CD14-positive monocyte (primary cell): Measurements from ENCODE around the gene LIPA. TPM values are rescaled to one million over a fixed set of nuclear protein-coding genes. Genes with fewer than 3 reads are reported as not detected.
"Not testable (repeated sequence)": the region's sequence is repeated elsewhere in the genome, so short reads cannot be mapped to it uniquely, and the experiment has no call there.

Experiments
- DNase-seq, 3 donors: peaks; one replicate each; pipeline ENCODE4 v3.0.0-alpha.2; 2011 to 2022
- H2AFZ ChIP-seq: 2 replicates; pipeline ENCODE4 v1.6.0; 2012; ENCODE audit warnings: mild to moderate bottlenecking, low read depth, low read length, inconsistent platforms; ENCODE audit not compliant: insufficient read depth, poor library complexity, severe bottlenecking
- H3K27ac ChIP-seq, 2 donors: 1 replicate in 1 of 2; 2 replicates in 1 of 2; pipeline ENCODE4 v1.5.1; 2012 to 2013; ENCODE audit warnings: low read length in 2 of 2, control low read depth in 1 of 2, inconsistent platforms in 1 of 2, low read depth in 1 of 2, mild to moderate bottlenecking in 1 of 2
- H3K27me3 ChIP-seq, 2 donors: one replicate each; pipeline versions ENCODE4 v1.6.0 to v1.6.1; 2011 to 2013; ENCODE audit warnings: low read length in 2 of 2; ENCODE audit not compliant: control insufficient read depth in 2 of 2, insufficient read depth in 2 of 2
- H3K36me3 ChIP-seq, 2 donors: replicated peaks in 1 of 2; 1 replicate in 1 of 2; 2 replicates in 1 of 2; pipeline versions ENCODE4 v1.5.1 to v1.6.1; 2012 to 2013; ENCODE audit warnings: low read length in 2 of 2, control low read depth in 1 of 2, inconsistent platforms in 1 of 2, mild to moderate bottlenecking in 1 of 2; ENCODE audit not compliant: insufficient read depth in 2 of 2, control insufficient read depth in 1 of 2
- H3K4me1 ChIP-seq, 2 donors: 1 replicate in 1 of 2; 2 replicates in 1 of 2; pipeline versions ENCODE4 v1.5.1 to v1.6.1; 2012 to 2013; ENCODE audit warnings: low read length in 2 of 2, control low read depth in 1 of 2, inconsistent platforms in 1 of 2, mild to moderate bottlenecking in 1 of 2, moderate library complexity in 1 of 2; ENCODE audit not compliant: insufficient read depth in 2 of 2, control insufficient read depth in 1 of 2
- H3K4me2 ChIP-seq: replicated peaks from 2 replicates; pipeline ENCODE3; 2012; ENCODE audit warnings: low read length, moderate library complexity, mild to moderate bottlenecking; ENCODE audit not compliant: poor library complexity, severe bottlenecking; ENCODE audit errors: extremely low read depth
- H3K4me3 ChIP-seq, 3 experiments: fragments of 200-600 bp in 1 of 3; sonication (generic) in 1 of 3; replicated peaks in 1 of 3; 1 replicate in 2 of 3; 2 replicates in 1 of 3; pipeline ENCODE4 v1.5.1; 2011 to 2013; ENCODE audit warnings: low read length in 3 of 3, mild to moderate bottlenecking in 3 of 3, control low read depth in 2 of 3, low read depth in 2 of 3, inconsistent platforms in 1 of 3, moderate library complexity in 1 of 3
- H3K79me2 ChIP-seq: 2 replicates; pipeline ENCODE4 v1.6.0; 2012; ENCODE audit warnings: mild to moderate bottlenecking, control low read depth, inconsistent platforms, low read length, moderate library complexity; ENCODE audit not compliant: insufficient read depth
- H3K9ac ChIP-seq: 2 replicates; pipeline ENCODE4 v1.6.0; 2017; ENCODE audit warnings: low read length, mild to moderate bottlenecking; ENCODE audit not compliant: insufficient read depth, poor library complexity, severe bottlenecking
- H3K9me3 ChIP-seq, 2 donors: replicated peaks in 1 of 2; 1 replicate in 1 of 2; 2 replicates in 1 of 2; pipeline versions ENCODE4 v1.5.1 to v1.6.1; 2012 to 2013; ENCODE audit warnings: low read length in 2 of 2, control low read depth in 1 of 2; ENCODE audit not compliant: control insufficient read depth in 1 of 2, insufficient read depth in 1 of 2
- H4K20me1 ChIP-seq: 2 replicates; pipeline ENCODE4 v1.6.0; 2012; ENCODE audit warnings: mild to moderate bottlenecking, low read length, control low read depth, moderate library complexity; ENCODE audit not compliant: insufficient read depth
- H3K27ac Mint-ChIP-seq, 7 donors: one replicate each; pipeline ENCODE4 v1.8.0; 2020; ENCODE audit warnings: mild to moderate bottlenecking in 7 of 7, mixed read lengths in 7 of 7, moderate library complexity in 6 of 7, inconsistent platforms in 2 of 7
- H3K27me3 Mint-ChIP-seq, 3 donors: one replicate each; pipeline ENCODE4 v1.8.0; 2021 to 2022; ENCODE audit warnings: low read depth in 3 of 3, mild to moderate bottlenecking in 3 of 3, mixed read lengths in 3 of 3, moderate library complexity in 3 of 3, inconsistent platforms in 1 of 3
- H3K36me3 Mint-ChIP-seq, 2 donors: one replicate each; pipeline ENCODE4 v1.8.0; 2020; ENCODE audit warnings: mixed read lengths in 2 of 2, inconsistent platforms in 1 of 2, mild to moderate bottlenecking in 1 of 2
- H3K4me1 Mint-ChIP-seq: one replicate; pipeline ENCODE4 v1.8.0; 2020; ENCODE audit warnings: mild to moderate bottlenecking, mixed read lengths
- H3K4me3 Mint-ChIP-seq, 2 donors: one replicate each; pipeline ENCODE4 v1.8.0; 2020; ENCODE audit warnings: mild to moderate bottlenecking in 2 of 2, mixed read lengths in 2 of 2, moderate library complexity in 1 of 2
- H3K9me3 Mint-ChIP-seq, 7 donors: one replicate each; pipeline ENCODE4 v1.8.0; 2020 to 2022; ENCODE audit warnings: mixed read lengths in 7 of 7, mild to moderate bottlenecking in 6 of 7, moderate library complexity in 6 of 7, inconsistent platforms in 2 of 7
- WGBS: methylation state at CpG from one replicate; pipeline ENCODE4 v1.1.5; 2013; ENCODE audit warnings: missing lambda C conversion rate; ENCODE audit not compliant: insufficient coverage; 5-methylcytosine and 5-hydroxymethylcytosine counted together
- intact Hi-C, 2 donors: fragments of 100-400 bp; cut with micrococcal nuclease; formaldehyde crosslinking; loops; one replicate each; pipeline versions ENCODE4 v1.15.0 to v1.15.1; 2023
- polyA plus RNA-seq, 3 donors: library from polyadenylated mRNA; depleted of rRNA in 1 of 3; unstranded in 2 of 3; stranded (reverse) in 1 of 3; fragments of 300-500 nt in 2 of 3; fragments of >200 nt in 1 of 3; fragmentation: Illumina TruSeq in 2 of 3; gene quantifications; 1 replicate in 2 of 3; 2 replicates in 1 of 3; pipeline ENCODE4 v1.2.3, GENCODE V29; 2012 to 2021
- TF ChIP-seq, protein P1 (sequence below): fragments of 200-600 bp; IDR thresholded peaks from one replicate; pipeline ENCODE4 v1.8.0; 2022; ENCODE audit warnings: antibody characterized with exemption, mild to moderate bottlenecking

Gene LIPA
- polyA plus RNA-seq, 3 donors: 37.4 to 353 (median 289) TPM

DNA sequence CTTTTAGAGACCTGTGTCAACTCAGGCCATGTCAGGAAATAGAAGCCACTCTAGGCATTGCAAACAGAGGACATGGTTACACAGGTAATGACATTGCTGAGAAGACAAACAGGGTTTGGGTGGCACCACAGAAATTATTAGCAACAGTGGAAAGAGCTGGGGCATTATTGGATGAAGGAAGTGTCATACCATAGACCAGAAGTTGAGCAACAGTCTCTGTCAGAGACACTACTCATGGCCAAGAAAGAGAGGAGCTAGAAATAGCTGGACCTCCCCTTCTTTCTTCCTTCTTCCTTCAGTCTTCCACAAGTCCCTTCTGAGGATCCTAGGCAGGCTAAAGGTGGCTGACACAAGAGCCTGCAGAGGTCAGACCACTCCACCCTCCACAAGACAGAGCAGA is 4.2 kb upstream of the LIPA start:
- Mint-ChIP-seq H3K36me3 (no peaks in the 10 kb centered on the region), H3K27ac (peak overlapping the region; percentile 95 to 99 (median 97)), H3K4me1 (peaks cover 44% of the 10 kb centered on the region), H3K9me3 (peaks cover 5 to 13% (median 7%) of the 10 kb centered on the region in 7 donors), H3K27me3 (no peaks in the 10 kb centered on the region), H3K4me3 (peak overlapping the region; percentile 38 to 76)
- H2AFZ ChIP-seq: peak overlapping the region; percentile 25
- peak overlapping the region; percentile 80 to 87 for H3K27ac ChIP-seq
- peak; percentile 48 to 73 (median 70) for DNase-seq
- H3K27me3 ChIP-seq: no peaks in the 10 kb centered on the region
- intact Hi-C loops: loop anchor here in 1 of 2 donors (5.0 kb wide), 1 partner anchor 47 kb away; the partner anchor contains the start of gene IFIT2
- peaks cover 48 to 65% of the 10 kb centered on the region in 2 donors for H3K4me1 ChIP-seq
- H3K79me2 ChIP-seq: peaks cover 9% of the 10 kb centered on the region
- H3K36me3 ChIP-seq: no peaks in the 10 kb centered on the region
- no peaks in the 10 kb centered on the region for H4K20me1 ChIP-seq
- H3K4me3 ChIP-seq: peak overlapping the region in 1 of 3 experiments; percentile 42
- TF ChIP-seq, protein P1, sequence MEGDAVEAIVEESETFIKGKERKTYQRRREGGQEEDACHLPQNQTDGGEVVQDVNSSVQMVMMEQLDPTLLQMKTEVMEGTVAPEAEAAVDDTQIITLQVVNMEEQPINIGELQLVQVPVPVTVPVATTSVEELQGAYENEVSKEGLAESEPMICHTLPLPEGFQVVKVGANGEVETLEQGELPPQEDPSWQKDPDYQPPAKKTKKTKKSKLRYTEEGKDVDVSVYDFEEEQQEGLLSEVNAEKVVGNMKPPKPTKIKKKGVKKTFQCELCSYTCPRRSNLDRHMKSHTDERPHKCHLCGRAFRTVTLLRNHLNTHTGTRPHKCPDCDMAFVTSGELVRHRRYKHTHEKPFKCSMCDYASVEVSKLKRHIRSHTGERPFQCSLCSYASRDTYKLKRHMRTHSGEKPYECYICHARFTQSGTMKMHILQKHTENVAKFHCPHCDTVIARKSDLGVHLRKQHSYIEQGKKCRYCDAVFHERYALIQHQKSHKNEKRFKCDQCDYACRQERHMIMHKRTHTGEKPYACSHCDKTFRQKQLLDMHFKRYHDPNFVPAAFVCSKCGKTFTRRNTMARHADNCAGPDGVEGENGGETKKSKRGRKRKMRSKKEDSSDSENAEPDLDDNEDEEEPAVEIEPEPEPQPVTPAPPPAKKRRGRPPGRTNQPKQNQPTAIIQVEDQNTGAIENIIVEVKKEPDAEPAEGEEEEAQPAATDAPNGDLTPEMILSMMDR: no peak
- H3K9me3 ChIP-seq: peaks cover 0 to 13% of the 10 kb centered on the region in 2 donors
- peak overlapping the region; percentile 56 for H3K4me2 ChIP-seq
- H3K9ac ChIP-seq: no peak overlapping the region

DNA sequence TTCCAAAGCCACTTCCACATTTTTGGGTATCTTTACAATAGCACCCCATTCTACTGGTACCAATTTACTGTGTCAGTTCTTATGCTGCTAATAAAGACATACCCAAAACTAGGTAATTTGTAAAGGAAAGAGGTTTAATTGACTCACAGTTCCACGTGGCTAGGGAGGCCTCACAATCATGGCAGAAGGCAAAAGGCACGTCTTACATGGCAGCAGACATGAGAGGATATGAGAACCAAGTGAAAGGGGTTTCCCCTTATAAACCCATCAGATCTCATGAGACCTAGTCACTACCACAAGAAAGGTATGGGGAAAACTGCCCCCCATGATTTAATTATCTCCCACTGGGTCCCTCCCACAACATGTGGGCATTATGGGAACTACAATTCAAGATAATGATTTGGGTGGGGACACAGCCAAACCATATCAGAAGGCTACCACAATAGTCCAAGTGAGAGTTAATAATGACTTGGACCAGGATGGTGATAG is 3.6 kb upstream of the LIPA start:
- peaks cover 49 to 66% of the 10 kb centered on the region in 2 donors for H3K4me1 ChIP-seq
- H3K9me3 ChIP-seq: peaks cover 0 to 13% of the 10 kb centered on the region in 2 donors
- not testable (repeated sequence) for H3K9ac ChIP-seq, H3K36me3 Mint-ChIP-seq, DNase-seq, H3K4me3 Mint-ChIP-seq, H3K36me3 ChIP-seq, H2AFZ ChIP-seq, H3K27me3 Mint-ChIP-seq, H3K27me3 ChIP-seq, H4K20me1 ChIP-seq
- peaks cover 5 to 13% (median 7%) of the 10 kb centered on the region in 7 donors for H3K9me3 Mint-ChIP-seq
- WGBS: no CpG with 5 or more reads among the region's 2 CpGs
- H3K27ac ChIP-seq: peak overlapping the region in 1 of 2 donors; percentile 87
- peak overlapping the region; percentile 56 for H3K4me2 ChIP-seq
- peak overlapping the region in 1 of 3 experiments; percentile 42 for H3K4me3 ChIP-seq
- peak overlapping the region; percentile 95 to 99 (median 97) for H3K27ac Mint-ChIP-seq
- intact Hi-C loops: loop anchor here in 1 of 2 donors (5.0 kb wide), 1 partner anchor 47 kb away; the partner anchor contains the start of gene IFIT2
- peaks cover 16% of the 10 kb centered on the region for H3K79me2 ChIP-seq
- H3K4me1 Mint-ChIP-seq: peaks cover 47% of the 10 kb centered on the region
